ENCODE data around the gene USP49.

Gene USP49

DNA sequence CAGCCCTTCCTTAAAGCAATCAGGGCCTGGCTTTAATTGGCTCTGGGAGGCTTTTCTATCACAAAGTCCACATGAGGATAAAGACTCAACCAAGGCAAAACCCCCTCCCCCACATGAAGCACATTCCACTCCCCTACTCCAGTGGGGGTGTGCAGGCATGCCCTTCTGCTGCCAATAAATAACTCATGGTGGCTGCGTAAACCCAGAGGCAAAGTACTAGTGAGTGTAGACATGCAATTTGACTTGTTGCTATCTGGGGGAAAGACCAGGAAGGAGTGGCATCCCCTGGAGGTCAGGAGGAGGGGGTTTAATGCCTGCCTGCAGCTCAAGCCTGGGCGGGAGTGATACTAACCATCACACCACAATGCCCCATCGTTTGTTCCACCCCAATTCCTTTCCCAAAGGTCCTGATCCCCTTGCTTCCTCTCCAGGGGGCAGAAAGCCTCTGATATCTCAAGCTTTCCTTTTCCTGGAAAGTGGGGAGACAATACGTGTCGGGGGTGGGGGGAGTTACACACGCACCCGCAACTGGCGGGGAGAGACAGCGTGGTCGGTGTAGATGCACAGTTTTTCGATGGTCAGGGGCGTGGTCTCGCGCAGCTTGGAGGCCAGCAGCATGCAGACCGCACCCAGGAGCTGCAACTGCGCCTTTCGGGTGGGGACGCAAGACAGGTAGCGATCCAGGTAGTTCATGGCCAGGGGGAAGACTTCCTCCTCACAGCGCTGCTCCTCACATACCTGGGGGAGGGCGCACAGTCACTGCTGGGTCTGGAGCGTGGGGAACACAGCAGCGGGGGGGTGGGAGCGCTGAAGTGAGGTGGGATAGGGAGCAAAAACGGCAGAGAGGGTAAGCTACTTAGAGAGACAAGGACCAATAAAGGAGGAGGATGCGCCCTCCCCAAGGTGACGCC, 44.9 kb upstream of the USP49 start:
- H3K27ac ChIP-seq = peak overlapping the region; percentile 70; the same call in 1 of the 2 replicates
- TF ChIP-seq CTCF (IDR thresholded peaks at IDR 0.05) (no peak), ZFX (IDR thresholded peaks at IDR 0.05; ENCODE audit: borderline replicate concordance) (no peak)

GRCh38 chr6:41939176-41939847, 44.1 kb upstream of the USP49 start:
- TF ChIP-seq CTCF (IDR thresholded peaks at IDR 0.05) (no peak), ZFX (IDR thresholded peaks at IDR 0.05; ENCODE audit: borderline replicate concordance) (no peak)
- no peak overlapping the region for H3K27ac ChIP-seq

- TF ChIP-seq CTCF (IDR thresholded peaks at IDR 0.05) = no peak
- no peak for TF ChIP-seq ZFX (IDR thresholded peaks at IDR 0.05; ENCODE audit: borderline replicate concordance)
- H3K27ac ChIP-seq = no peak overlapping the region
Observed at GRCh38 chr6:41938590-41939175, 43.5 kb upstream of the USP49 start.

DNA sequence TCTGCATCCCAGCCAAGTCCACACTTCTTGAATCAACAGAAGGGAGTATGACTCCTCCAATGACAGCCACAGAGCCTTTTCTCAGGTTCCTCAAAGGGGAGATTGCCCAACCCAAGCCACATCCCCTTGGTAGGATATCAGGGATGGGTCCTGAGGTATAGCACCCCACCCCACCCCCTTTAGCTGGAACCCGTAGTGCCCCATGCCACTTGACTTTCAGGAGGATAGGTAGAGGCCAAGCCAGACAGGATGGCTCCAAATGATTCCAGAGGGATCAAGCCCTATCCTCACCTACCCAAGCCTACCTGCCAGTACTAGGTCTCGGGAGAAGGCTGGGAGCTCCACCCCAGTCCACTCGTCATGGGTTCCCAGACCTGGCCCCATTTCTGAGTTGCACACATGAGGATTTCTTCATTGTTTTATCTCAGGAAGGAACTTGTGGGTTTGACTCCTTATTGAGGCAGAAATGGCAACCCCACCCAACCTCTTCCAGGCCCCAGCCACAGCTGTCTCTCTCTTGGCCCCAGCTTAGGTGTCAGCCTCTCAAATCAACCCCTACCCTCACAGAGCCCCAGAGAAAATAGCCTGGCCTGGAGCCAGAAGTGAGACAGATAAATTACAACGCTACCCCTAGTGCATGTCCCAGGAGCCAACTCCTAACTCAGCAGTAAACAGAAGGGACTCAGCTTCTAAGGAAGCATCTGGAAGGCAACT, 42.8 kb upstream of the USP49 start:
- TF ChIP-seq CTCF (IDR thresholded peaks at IDR 0.05) = no peak
- no peak for TF ChIP-seq ZFX (IDR thresholded peaks at IDR 0.05; ENCODE audit: borderline replicate concordance)
- no peak overlapping the region for H3K27ac ChIP-seq

GRCh38 chr6:41937472-41937860, 42.3 kb upstream of the USP49 start:
- no peak overlapping the region for H3K27ac ChIP-seq
- TF ChIP-seq ZFX (IDR thresholded peaks at IDR 0.05; ENCODE audit: borderline replicate concordance) (no peak), CTCF (IDR thresholded peaks at IDR 0.05) (no peak)

- TF ChIP-seq CTCF (IDR thresholded peaks at IDR 0.05) (peak; percentile 88), ZFX (IDR thresholded peaks at IDR 0.05; ENCODE audit: borderline replicate concordance) (no peak)
- no peak overlapping the region; the same call in 1 of the 2 replicates for H3K27ac ChIP-seq
Observed at GRCh38 chr6:41936073-41936837, 41.1 kb upstream of the USP49 start.

All from 22Rv1 (cell line).